ENCODE results near the gene PLAAT5. TPM values are rescaled to one million over a fixed set of nuclear protein-coding genes. Genes with fewer than 3 reads are reported as not detected.
A peak's percentile ranks its signal among the peaks of the same experiment; 100 is the strongest.

PLAAT5 gene
- total RNA-seq, 1 experiment from 2014 or later: 8.5 TPM

- no CpG with 5 or more reads among the region's 1 CpG for WGBS (ENCODE audit: extremely low coverage, insufficient read length, low lambda C conversion rate)
- no peak for DNase-seq
- Histone ChIP-seq H3K27me3 (ENCODE audit: insufficient read depth, low read length) (0 out of 2 replicates have a peak, but pooled peaks cover 2% of the 10 kb centered on the region), H3K14ac (ENCODE audit: insufficient read depth, low read length) (no peak overlapping the region), H2BK20ac (ENCODE audit: low read depth, low read length, poor library complexity, severe bottlenecking) (no peak overlapping the region), H3K4me1 (ENCODE audit: insufficient read depth, low read length) (0 out of 2 replicates have a peak, but pooled peaks cover 2% of the 10 kb centered on the region), H4K91ac (ENCODE audit: insufficient read length, low read depth, low read length) (no peak overlapping the region), H3K56ac (ENCODE audit: insufficient read length, low read depth, low read length) (no peak overlapping the region), H3K9me3 (ENCODE audit: control insufficient read depth, low read depth, low read length) (peaks cover 5% of the 10 kb centered on the region), H3K79me1 (ENCODE audit: insufficient read depth, low read depth, low read length, poor library complexity, severe bottlenecking) (no peaks in the 10 kb centered on the region), H2AFZ (ENCODE audit: low read length) (no peak overlapping the region), H2AK5ac (ENCODE audit: insufficient read length, low read length) (no peak overlapping the region), H4K20me1 (ENCODE audit: control insufficient read depth, insufficient read depth, insufficient read length) (no peaks in the 10 kb centered on the region), H3K79me2 (ENCODE audit: insufficient read depth, low read length) (no peaks in the 10 kb centered on the region), H3K23me2 (ENCODE audit: insufficient read length, low read depth, low read length, poor library complexity, severe bottlenecking) (peaks cover 18% of the 10 kb centered on the region), H3K18ac (ENCODE audit: insufficient read length, low read depth, low read length) (no peak overlapping the region), H2BK15ac (ENCODE audit: low read depth, low read length) (no peak overlapping the region), H3K27ac (ENCODE audit: insufficient read length, low read depth, low read length) (no peak overlapping the region), H3K4ac (ENCODE audit: low read depth, low read length) (no peak overlapping the region), H4K8ac (replicated peaks; ENCODE audit: insufficient read length, low read depth, low read length) (no peak overlapping the region), H3K4me2 (ENCODE audit: insufficient read depth, insufficient read length, low read length) (no peak overlapping the region), H2BK120ac (ENCODE audit: low read depth, low read length, poor library complexity, severe bottlenecking) (no peak overlapping the region), H2BK12ac (ENCODE audit: insufficient read length, low read depth, low read length) (no peak overlapping the region), H3K9ac (ENCODE audit: extremely low read depth, insufficient read length, low read length) (no peak overlapping the region), H2BK5ac (ENCODE audit: insufficient read length, low read length) (no peak overlapping the region), H3T11ph (ENCODE audit: low read length) (no peak overlapping the region), H4K5ac (ENCODE audit: insufficient read length, low read depth, low read length) (no peak overlapping the region), H3K23ac (ENCODE audit: insufficient read length, low read depth, low read length) (no peak overlapping the region)
- H3K27ac Mint-ChIP-seq: 0 out of 7 replicates have a peak overlapping the region, but pooled peaks of 1 of the 3 experiments have one; percentile 40
- no peak for TF ChIP-seq CTCF (conservative IDR thresholded peaks at IDR 0.05)
- H3K9me3 Mint-ChIP-seq: peaks cover 8 to 19% of the 10 kb centered on the region in 2 experiments
- H3K27me3 Mint-ChIP-seq (ENCODE audit: low read depth): no peaks in the 10 kb centered on the region
- peaks cover 36 to 45% of the 10 kb centered on the region in 2 experiments for H3K4me1 Mint-ChIP-seq
- H3K4me3 Mint-ChIP-seq: no peak overlapping the region
- H3K36me3 Mint-ChIP-seq (ENCODE audit: insufficient read depth in 1 of 3, low read depth in 3 of 3): peaks cover 0 to 22% (median 5%) of the 10 kb centered on the region in 3 experiments; a peak in 4 of 7 replicates
Observed at GRCh38 chr11:63492441-63492840, 1.5 kb upstream of the PLAAT5 start.
